Measurements from ENCODE around the gene TP53BP1.

- no peak for TF ChIP-seq POLR2A (IDR thresholded peaks at IDR 0.05; ENCODE audit: low read depth, low read length)
- TF ChIP-seq POLR2AphosphoS5 (IDR thresholded peaks at IDR 0.05; ENCODE audit: low read depth, low read length): no peak
Measured at GRCh38 chr15:43370310-43370974, 122.5 kb downstream of the TP53BP1 start.
